WTC11 (cell line): ENCODE data around the gene SPATA2. TPM values are rescaled to one million over a fixed set of nuclear protein-coding genes. Genes with fewer than 3 reads are reported as not detected.

Experiments
- ATAC-seq: fragments of 200-7000 bp; cut with Tn5 transposase; 2 replicates; pipeline ENCODE4 v1.10.0; 2021; ENCODE audit warnings: mild to moderate bottlenecking, moderate library complexity
- CTCF ChIA-PET: fragments of 300-600 bp; sonication (Branson Sonifier 250); formaldehyde crosslinking; loops from one replicate; lab custom pipeline; 2021; ENCODE audit warnings: antibody characterized with exemption; lab: Charles Lee
- POLR2A ChIA-PET: fragments of 350-600 bp; sonication (Branson Sonifier 250); formaldehyde crosslinking; loops from one replicate; lab custom pipeline; 2021; ENCODE audit warnings: antibody characterized with exemption; lab: Charles Lee
- DNase-seq: peaks from one replicate; pipeline ENCODE4 v3.0.0; 2021; ENCODE audit warnings: low spot score
- H3K27ac Mint-ChIP-seq: 2 replicates; pipeline ENCODE4 v1.8.0; 2021; ENCODE audit warnings: mixed read lengths
- H3K27me3 Mint-ChIP-seq: 2 replicates; pipeline ENCODE4 v1.8.0; 2021; ENCODE audit warnings: low read depth, mild to moderate bottlenecking, moderate library complexity, mixed read lengths
- H3K36me3 Mint-ChIP-seq: 2 replicates; pipeline ENCODE4 v1.8.0; 2021; ENCODE audit warnings: mixed read lengths
- H3K4me1 Mint-ChIP-seq: 2 replicates; pipeline ENCODE4 v1.8.0; 2022; ENCODE audit warnings: mixed read lengths
- H3K4me3 Mint-ChIP-seq: 2 replicates; pipeline ENCODE4 v1.8.0; 2021; ENCODE audit warnings: mild to moderate bottlenecking, moderate library complexity, mixed read lengths
- H3K9me3 Mint-ChIP-seq: 2 replicates; pipeline ENCODE4 v1.8.0; 2021; ENCODE audit warnings: mixed read lengths
- CREM ChIP-seq: sonication (generic); formaldehyde crosslinking; IDR thresholded peaks from 2 replicates; pipeline ENCODE4 v1.8.1; 2022; ENCODE audit warnings: mild to moderate bottlenecking, missing genetic modification reagents, moderate library complexity
- E2F1 ChIP-seq: sonication (generic); formaldehyde crosslinking; IDR thresholded peaks from 2 replicates; pipeline ENCODE4 v1.8.0; 2022; ENCODE audit warnings: mild to moderate bottlenecking, missing genetic modification reagents
- E2F5 ChIP-seq: sonication (generic); formaldehyde crosslinking; IDR thresholded peaks from 2 replicates; pipeline ENCODE4 v1.8.1; 2022; ENCODE audit warnings: mild to moderate bottlenecking, moderate library complexity, missing genetic modification reagents
- ELF4 ChIP-seq: sonication (generic); formaldehyde crosslinking; IDR thresholded peaks from 2 replicates; pipeline ENCODE4 v1.8.1; 2022; ENCODE audit warnings: low read depth, mild to moderate bottlenecking, moderate library complexity, missing genetic modification reagents
- ESRRA ChIP-seq: sonication (generic); formaldehyde crosslinking; IDR thresholded peaks from 2 replicates; pipeline ENCODE4 v1.8.1; 2022; ENCODE audit warnings: mild to moderate bottlenecking, missing genetic modification reagents, borderline replicate concordance
- ETV6 ChIP-seq: sonication (generic); formaldehyde crosslinking; IDR thresholded peaks from 2 replicates; pipeline ENCODE4 v1.8.1; 2022; ENCODE audit warnings: mild to moderate bottlenecking, missing genetic modification reagents
- FOXK1 ChIP-seq: sonication (generic); formaldehyde crosslinking; IDR thresholded peaks from 2 replicates; pipeline ENCODE4 v1.8.0; 2022; ENCODE audit warnings: mild to moderate bottlenecking, moderate library complexity, missing genetic modification reagents
- GTF2I ChIP-seq: fragments of 250-450 bp; sonication (Bioruptor Pico); conservative IDR thresholded peaks from 2 replicates; pipeline ENCODE4 v1.4.0; 2021; ENCODE audit warnings: mild to moderate bottlenecking
- HMGA2 ChIP-seq: fragments of 250-450 bp; sonication (Bioruptor Pico); IDR thresholded peaks from 2 replicates; pipeline ENCODE4 v1.4.0; 2021; ENCODE audit warnings: mild to moderate bottlenecking, moderate library complexity
- IRF1 ChIP-seq: sonication (generic); formaldehyde crosslinking; IDR thresholded peaks from 2 replicates; pipeline ENCODE4 v1.8.0; 2023; ENCODE audit warnings: missing genetic modification reagents
- MXD4 ChIP-seq: fragments of 250-450 bp; sonication (Bioruptor Pico); IDR thresholded peaks from 2 replicates; pipeline ENCODE4 v1.8.0; 2021; ENCODE audit warnings: mild to moderate bottlenecking, moderate library complexity, borderline replicate concordance
- MYBL2 ChIP-seq: sonication (generic); formaldehyde crosslinking; IDR thresholded peaks from 2 replicates; pipeline ENCODE4 v1.8.1; 2023; ENCODE audit warnings: mild to moderate bottlenecking, moderate library complexity, missing genetic modification reagents
- NFATC4 ChIP-seq: fragments of 250-450 bp; sonication (Bioruptor Pico); IDR thresholded peaks from 2 replicates; pipeline ENCODE4 v1.9.0; 2021; ENCODE audit warnings: mild to moderate bottlenecking
- NR3C1 ChIP-seq: sonication (generic); formaldehyde crosslinking; conservative IDR thresholded peaks from 2 replicates; pipeline ENCODE4 v1.8.1; 2023; ENCODE audit warnings: low read depth, mild to moderate bottlenecking, missing genetic modification reagents
- RELA ChIP-seq: sonication (generic); formaldehyde crosslinking; IDR thresholded peaks from 2 replicates; pipeline ENCODE4 v1.8.1; 2022; ENCODE audit warnings: missing genetic modification reagents, mild to moderate bottlenecking, borderline replicate concordance
- SP1 ChIP-seq: sonication (generic); formaldehyde crosslinking; conservative IDR thresholded peaks from 2 replicates; pipeline ENCODE4 v1.8.1; 2022; ENCODE audit warnings: missing genetic modification reagents
- TP53 ChIP-seq: sonication (generic); formaldehyde crosslinking; IDR thresholded peaks from 2 replicates; pipeline ENCODE4 v1.8.1; 2023; ENCODE audit warnings: mild to moderate bottlenecking, missing genetic modification reagents
- ZNF532 ChIP-seq: fragments of 250-450 bp; sonication (Bioruptor Pico); IDR thresholded peaks from 2 replicates; pipeline ENCODE4 v1.9.0; 2021; ENCODE audit warnings: mild to moderate bottlenecking, borderline replicate concordance
- total RNA-seq: library from RNA; stranded (reverse); gene quantifications from 3 replicates; pipeline ENCODE4 v1.2.3, GENCODE V29; 2021

The SPATA2 gene
- total RNA-seq, 1 experiment from 2014 or later = 11.3 TPM

GRCh38 chr20:49892260-49892659 lies 23.1 kb downstream of the SPATA2 start:
- H3K27me3 Mint-ChIP-seq = no peaks in the 10 kb centered on the region
- no peak overlapping the region for H3K4me3 Mint-ChIP-seq
- POLR2A ChIA-PET = no interaction called here
- DNase-seq (no peak), ATAC-seq (no peak)
- TF ChIP-seq ZNF532 (CRISPR knock-in tag) (no peak), SP1 (CRISPR knock-in tag) (no peak), MXD4 (CRISPR knock-in tag) (no peak), E2F1 (CRISPR knock-in tag) (no peak), NR3C1 (no peak), CREM (CRISPR knock-in tag) (no peak), TP53 (no peak)
- H3K9me3 Mint-ChIP-seq = no peaks in the 10 kb centered on the region
- CTCF ChIA-PET = interaction anchor here (0.7 to 4.3 kb wide), 5 partner anchors 18 to 350 kb away, joined by 3 to 31 read pairs (median 4); no protein-coding TSS in a partner anchor
- no peaks in the 10 kb centered on the region for H3K36me3 Mint-ChIP-seq
- H3K4me1 Mint-ChIP-seq = peaks cover 34% of the 10 kb centered on the region
- no peak overlapping the region for H3K27ac Mint-ChIP-seq

- no peak for ATAC-seq
- H3K27ac Mint-ChIP-seq = no peak overlapping the region
- no peak overlapping the region for H3K4me3 Mint-ChIP-seq
- H3K36me3 Mint-ChIP-seq = no peaks in the 10 kb centered on the region
- no peak for TF ChIP-seq RELA (CRISPR knock-in tag)
- TF ChIP-seq MYBL2 = no peak
- H3K4me1 Mint-ChIP-seq = peaks cover 34% of the 10 kb centered on the region
- H3K9me3 Mint-ChIP-seq = no peaks in the 10 kb centered on the region
- H3K27me3 Mint-ChIP-seq = no peaks in the 10 kb centered on the region
- DNase-seq = no peak
- ChIA-PET POLR2A (no interaction called here), CTCF (interaction anchor here (0.6 to 4.3 kb wide), 12 partner anchors 19 to 697 kb away, joined by 3 to 31 read pairs (median 6); no protein-coding TSS in a partner anchor)
Measured at GRCh38 chr20:49891476-49892110, 23.7 kb downstream of the SPATA2 start.

GRCh38 chr20:49890471-49891361 lies 24.6 kb downstream of the SPATA2 start:
- CTCF ChIA-PET = interaction anchor here (0.5 to 4.5 kb wide), 17 partner anchors 20 to 698 kb away, joined by 3 to 31 read pairs (median 3); no protein-coding TSS in a partner anchor
- ATAC-seq (peak; percentile 23), DNase-seq (peak; percentile 38)
- Mint-ChIP-seq H3K9me3 (no peaks in the 10 kb centered on the region), H3K4me3 (no peak overlapping the region), H3K27ac (no peak overlapping the region), H3K27me3 (no peaks in the 10 kb centered on the region)
- POLR2A ChIA-PET = no interaction called here
- TF ChIP-seq ELF4 = no peak
- TF ChIP-seq E2F5 = no peak
- no peak for TF ChIP-seq NFATC4
- TF ChIP-seq FOXK1 (CRISPR knock-in tag) = no peak
- no peak for TF ChIP-seq ETV6
- no peak for TF ChIP-seq IRF1 (CRISPR knock-in tag)
- TF ChIP-seq ESRRA = no peak
- no peak for TF ChIP-seq HMGA2 (CRISPR knock-in tag)
- TF ChIP-seq GTF2I (CRISPR knock-in tag) = no peak
- TF ChIP-seq, all 79 proteins: peak for 0
- H3K36me3 Mint-ChIP-seq = no peaks in the 10 kb centered on the region
- H3K4me1 Mint-ChIP-seq = peaks cover 37% of the 10 kb centered on the region
